Fibroblast of skin of right biceps (primary cell): Measurements from ENCODE around the gene DNAH6.
"Not testable (repeated sequence)": the region's sequence is repeated elsewhere in the genome, so short reads cannot be mapped to it uniquely, and the experiment has no call there.

Experiments
- DNase-seq: peaks from one replicate; pipeline ENCODE4 v3.0.0-alpha.2; 2013

The DNAH6 gene

DNA sequence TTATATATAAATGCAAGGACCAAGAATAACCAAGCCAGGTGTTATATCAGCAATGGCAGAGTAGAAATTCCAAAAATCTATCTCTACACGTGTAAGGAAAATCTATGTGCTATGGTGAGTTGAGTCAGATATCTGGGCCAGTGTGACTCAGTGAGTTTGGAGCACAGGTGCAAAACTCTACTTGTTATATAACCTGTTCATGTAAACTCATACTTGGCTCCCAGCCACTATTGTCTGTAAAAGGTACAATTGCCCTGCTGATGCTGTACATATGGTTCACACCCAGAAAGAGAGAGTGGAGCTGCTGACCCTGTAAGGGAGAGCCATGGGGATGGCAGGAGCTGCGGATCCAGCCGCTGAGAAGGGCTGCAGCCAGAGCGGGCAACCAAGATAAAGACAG lies 252.5 kb downstream of the DNAH6 start:
- no peak for DNase-seq

GRCh38 chr2:84770280-84770679 lies 254.0 kb downstream of the DNAH6 start:
- no peak for DNase-seq

- no peak for DNase-seq
These were observed 255.0 kb downstream of the DNAH6 start for GRCh38 chr2:84771251-84771650.

DNA sequence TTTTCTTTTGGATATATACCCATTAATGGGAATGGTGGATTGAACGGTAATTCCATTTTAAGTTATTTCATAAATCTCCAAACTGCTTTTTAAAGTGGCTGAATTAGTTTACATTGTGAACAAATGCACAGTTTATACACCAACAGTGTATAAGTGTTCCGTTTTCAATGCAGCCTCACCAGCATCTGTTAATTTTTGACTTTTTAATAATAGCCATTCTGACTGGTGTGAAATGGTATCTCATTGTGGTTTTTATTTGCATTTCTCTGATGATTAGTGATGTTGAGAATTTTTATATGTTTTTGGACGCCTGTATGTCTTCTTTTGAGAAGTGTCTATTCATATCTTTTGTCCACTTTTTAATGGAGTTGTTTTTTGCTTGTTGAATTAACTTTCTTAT lies 257.3 kb downstream of the DNAH6 start:
- not testable (repeated sequence) for DNase-seq

GRCh38 chr2:84776011-84776410 lies 259.7 kb downstream of the DNAH6 start:
- no peak for DNase-seq

DNA sequence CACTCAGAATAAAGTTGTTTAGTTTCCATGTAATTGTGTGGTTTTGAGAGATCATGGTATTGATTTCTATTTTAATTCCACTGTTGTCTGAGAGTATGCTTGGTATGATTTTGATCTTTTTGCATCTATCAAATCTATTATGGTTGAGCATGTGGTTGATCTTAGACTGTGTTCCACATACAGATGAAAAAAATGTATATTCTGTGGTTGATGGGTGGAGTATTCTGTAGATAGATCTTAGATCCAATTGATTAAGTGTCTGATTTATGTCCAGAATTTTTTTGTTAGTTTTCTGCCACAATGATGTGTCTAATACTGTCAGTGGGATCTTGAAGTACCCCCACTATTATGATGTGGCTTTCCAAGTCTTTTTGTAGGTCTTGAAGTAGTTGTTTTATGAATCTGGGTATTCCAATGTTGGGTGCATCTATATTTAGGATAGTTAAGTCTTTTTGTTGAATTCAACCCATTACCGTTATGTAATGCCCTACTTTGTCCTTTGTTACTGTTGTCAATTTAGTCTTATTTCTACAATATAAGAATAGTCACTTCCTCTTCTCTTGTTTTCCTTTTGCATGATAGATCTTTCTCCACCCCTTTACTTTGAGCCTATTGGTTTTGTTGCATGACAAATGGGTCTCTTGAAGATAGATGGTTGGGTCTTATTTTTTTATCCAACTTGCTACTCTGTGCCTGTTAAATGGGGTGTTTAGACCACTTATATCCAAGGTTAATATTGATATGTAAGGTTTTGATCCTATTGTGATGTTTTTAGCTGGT lies 262.8 kb downstream of the DNAH6 start:
- DNase-seq, result no peak

DNA sequence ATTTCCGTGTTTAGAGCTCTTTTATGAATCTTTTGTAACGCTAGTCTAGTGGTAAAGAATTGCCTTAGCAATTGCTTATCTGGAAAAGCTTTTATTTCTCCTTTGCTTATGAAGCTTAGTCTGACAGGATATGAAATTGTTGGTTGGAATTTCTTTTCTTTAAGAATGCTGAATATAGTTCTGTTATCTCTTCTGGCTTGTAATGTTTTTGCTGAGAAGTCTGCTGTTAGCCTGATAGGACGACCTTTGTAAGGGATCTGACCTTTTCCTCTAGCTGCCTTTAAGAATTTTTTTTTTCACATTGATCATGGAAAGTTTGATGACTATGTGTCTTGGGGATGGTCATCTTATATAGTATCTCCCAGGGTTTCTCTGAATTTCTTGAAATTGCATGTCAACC lies 263.5 kb downstream of the DNAH6 start:
- no peak for DNase-seq

- DNase-seq, result no peak
These were observed 265.8 kb downstream of the DNAH6 start for GRCh38 chr2:84781942-84782716.

DNA sequence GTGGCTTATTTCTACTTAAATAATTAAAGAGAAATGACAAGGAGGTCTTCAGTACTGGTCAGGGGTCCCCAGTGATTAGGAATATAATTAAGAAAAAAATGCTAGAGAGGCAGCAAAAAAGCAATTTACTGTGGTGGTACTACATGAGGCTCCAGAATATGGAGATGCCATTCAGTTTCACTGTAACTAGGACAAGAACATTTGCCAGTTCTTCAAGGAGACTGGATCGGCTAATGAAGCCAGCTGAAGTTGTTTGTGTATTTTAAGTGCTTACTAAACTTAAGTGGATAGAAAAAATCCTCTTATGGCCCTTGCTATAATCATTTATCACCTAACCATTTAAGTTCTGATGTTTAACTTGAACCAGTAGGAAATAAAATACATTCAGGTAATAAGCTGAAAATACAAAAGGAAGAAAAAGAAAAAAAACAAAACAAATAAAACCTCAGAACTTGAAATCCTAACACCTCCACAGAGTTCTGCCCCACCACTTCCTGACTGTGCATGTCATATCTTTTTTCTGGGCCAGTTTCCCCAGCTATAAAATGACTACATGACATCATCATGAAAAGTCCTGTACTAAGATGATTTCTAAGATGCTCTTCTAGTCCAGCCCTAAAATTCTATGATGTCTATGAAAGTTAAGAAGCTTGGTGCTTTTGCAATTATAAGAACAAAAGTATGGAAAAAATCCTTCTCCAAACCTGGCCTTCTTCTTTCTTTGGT lies 266.6 kb downstream of the DNAH6 start:
- DNase-seq, result no peak

DNA sequence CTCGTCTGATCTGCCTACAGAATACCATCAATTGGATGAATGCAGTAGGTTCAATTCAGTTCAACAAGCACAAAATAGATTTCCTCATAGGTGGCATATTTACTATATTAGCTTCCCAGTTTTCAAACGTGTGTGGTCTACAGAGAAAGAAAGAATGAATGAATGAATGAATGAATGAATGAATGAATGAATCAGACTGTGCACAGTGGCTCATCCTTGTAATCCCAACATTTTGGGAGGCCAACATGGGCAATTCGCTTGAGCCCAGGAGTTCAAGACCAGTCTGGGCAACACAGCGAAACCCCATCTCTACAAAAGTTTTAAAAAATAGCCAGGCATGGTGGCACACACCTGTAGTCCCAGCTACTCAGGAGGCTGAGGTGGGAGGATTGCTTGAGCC lies 269.7 kb downstream of the DNAH6 start:
- no peak for DNase-seq

- DNase-seq, result no peak
These were observed 270.3 kb downstream of the DNAH6 start for GRCh38 chr2:84786601-84787000.

- no peak for DNase-seq
These were observed 271.7 kb downstream of the DNAH6 start for GRCh38 chr2:84788027-84788426.

GRCh38 chr2:84788498-84788897 lies 272.2 kb downstream of the DNAH6 start:
- no peak for DNase-seq

DNA sequence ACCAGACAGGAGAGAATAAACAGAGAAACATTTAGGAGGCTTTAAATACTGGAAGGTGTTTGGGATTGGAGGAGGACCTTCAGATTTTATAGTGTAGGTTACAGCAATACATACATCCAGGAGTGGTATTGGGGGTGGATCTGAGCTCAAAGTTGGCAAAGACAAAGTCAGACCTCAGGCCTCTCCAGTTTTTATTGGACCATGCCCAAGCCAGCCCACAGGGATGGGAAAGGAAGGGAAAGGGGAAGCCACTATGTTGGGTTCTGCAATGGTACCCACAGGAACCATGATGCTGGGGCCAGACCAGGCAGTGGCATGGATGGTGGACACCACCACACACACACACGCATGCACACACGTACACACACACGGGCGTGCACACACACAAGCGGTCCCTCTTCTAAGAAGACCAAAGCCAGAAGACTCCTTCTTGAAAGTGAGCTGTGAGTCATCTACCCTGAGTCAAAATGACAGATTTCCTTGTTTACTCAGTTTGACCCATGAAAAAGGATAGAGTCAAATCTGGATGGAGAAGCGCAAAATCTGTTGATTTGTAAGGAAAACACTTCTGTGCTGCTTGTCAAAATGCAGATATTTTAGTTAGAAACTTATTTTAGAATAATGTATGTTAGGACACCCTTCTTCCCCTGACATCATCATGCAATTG lies 276.7 kb downstream of the DNAH6 start:
- peak; percentile 5 for DNase-seq

DNA sequence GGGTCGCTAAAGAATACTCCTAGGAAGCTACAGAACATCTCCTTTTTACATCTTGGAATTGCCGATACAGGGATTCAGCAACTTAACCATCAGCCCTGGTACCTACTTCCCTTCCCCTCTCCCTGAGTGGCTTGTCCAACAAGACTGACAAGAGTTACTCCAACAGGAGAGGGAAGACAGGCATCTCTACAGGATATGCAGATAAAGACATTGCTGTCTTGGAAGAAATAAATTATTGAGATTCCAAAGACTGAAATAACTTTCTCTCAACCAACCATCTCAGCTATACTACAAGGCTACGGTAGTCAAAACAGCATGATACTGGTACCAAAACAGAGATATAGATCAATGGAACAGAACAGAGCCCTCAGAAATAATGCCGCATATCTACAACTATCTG lies 277.3 kb downstream of the DNAH6 start:
- no peak for DNase-seq

DNA sequence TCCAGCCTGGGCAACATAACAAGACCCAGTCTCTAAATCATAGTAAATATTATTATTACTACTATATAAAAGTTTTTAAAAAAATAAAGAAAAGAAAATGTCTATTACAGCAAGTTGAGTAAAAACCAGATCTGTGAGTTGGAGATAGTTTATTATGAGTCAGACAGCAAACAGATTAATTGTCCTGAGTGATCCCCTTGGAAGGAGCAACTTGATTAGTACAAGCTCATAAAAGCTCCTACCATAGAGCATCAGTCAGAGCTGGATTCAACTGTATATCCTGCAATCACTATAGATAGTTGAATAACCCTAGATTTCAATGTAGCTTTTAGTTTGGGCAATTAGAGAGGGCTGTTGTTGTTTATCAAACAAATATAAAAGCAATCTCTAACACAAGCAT lies 280.5 kb downstream of the DNAH6 start:
- DNase-seq, result no peak

GRCh38 chr2:84797271-84797670 lies 281.0 kb downstream of the DNAH6 start:
- DNase-seq, result no peak

DNA sequence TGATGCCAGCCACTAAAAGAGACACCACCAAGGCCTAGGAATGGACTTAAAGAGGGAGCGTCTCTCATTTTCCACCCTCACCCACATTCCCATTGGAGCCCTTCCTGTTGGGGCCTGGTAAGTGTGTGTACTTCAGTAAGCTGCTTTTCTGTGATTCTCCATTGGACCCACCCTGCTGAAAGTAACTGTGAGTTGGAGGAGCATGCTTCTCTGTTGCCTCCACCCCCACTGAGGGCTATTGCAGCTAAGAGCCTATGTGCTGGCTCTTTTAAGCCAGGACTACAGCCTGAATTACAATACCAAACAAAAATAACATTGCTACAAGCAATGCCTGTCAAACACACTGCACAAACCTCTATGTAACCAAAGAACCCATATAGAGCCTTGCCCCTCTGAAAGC lies 283.5 kb downstream of the DNAH6 start:
- no peak for DNase-seq

DNA sequence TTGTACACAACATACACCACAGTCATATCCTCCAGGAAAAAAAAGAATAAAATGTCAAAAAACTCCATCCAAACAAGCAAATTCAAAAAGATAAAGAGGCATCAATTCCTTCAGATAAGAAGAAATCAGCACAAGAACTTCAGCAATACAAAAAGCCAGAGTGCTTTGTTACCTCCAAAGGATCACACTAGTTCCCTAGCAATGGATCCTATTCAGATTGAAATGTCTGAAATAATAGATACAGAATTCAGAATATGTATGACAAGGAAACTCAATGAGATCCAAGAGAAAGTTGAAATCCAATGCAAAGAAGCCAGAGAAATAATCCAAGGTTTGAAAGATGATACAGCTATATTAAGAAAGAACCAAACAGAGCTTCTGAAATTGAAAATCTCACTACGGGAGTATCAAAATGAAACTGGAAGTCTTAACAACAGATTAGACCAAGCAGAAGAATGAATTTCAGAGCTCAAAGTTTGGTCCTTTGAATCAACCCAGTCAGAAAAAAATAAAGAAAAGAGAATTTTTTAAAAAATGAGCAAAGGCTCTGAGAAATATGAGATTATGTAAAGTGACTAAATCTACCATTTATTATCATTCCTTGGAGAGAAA lies 284.0 kb downstream of the DNAH6 start:
- DNase-seq, result no peak

- no peak for DNase-seq
These were observed 285.5 kb downstream of the DNAH6 start for GRCh38 chr2:84801811-84802210.

GRCh38 chr2:84805250-84805958 lies 289.1 kb downstream of the DNAH6 start:
- peak; percentile 61 for DNase-seq

DNA sequence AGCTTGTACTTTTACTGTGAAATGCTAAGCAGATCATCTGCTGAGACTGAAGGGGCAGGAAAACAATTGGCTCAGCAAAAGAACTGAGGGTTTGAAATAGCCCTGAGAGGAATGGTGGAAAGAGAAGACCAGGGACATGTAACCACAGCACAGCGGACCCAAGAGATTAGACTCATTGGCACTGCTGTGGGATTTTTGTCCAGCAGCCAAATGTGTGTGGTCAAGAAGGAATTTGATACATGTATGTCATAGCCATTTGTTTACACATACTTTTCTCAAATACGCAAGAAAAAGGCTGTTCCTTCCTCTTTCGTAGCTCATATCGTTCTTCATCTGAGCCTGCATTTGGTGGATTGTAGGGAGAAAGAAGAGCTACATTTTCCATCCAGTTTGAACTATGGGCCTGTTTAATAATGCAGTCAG lies 290.8 kb downstream of the DNAH6 start:
- DNase-seq, result peak; percentile 99
